ENCODE results near the gene GALNT2. TPM values are rescaled to one million over a fixed set of nuclear protein-coding genes. Genes with fewer than 3 reads are reported as not detected.

The GALNT2 gene
- total and polyA plus RNA-seq, 2 of the 13 experiments (the other 11 are each of a cell fraction or from before 2014, with no cell fraction given) = 39.3 to 39.6 TPM

GRCh38 chr1:230112131-230112701 lies 45.2 kb downstream of the GALNT2 start:
- peaks cover 70% of the 10 kb centered on the region for H3K4me1 ChIP-seq (ENCODE audit: insufficient read depth, low read length)
- DNase-seq (ENCODE audit: low spot score) (no peak), ATAC-seq (no peak), FAIRE-seq (no peak)
- no peak for TF ChIP-seq JUNB (CRISPR knock-in tag; IDR thresholded peaks at IDR 0.05; ENCODE audit: borderline replicate concordance)
- TF ChIP-seq TCF7L2 (IDR thresholded peaks at IDR 0.05; ENCODE audit: low read depth, low read length) = no peak
- TF ChIP-seq ZNF234 (CRISPR knock-in tag; conservative IDR thresholded peaks at IDR 0.05) = no peak
- TF ChIP-seq SPEN (CRISPR knock-in tag; IDR thresholded peaks at IDR 0.05; ENCODE audit: low read depth) = no peak
- TF ChIP-seq ZFX (CRISPR knock-in tag; IDR thresholded peaks at IDR 0.05; ENCODE audit: low read depth) = no peak
- TF ChIP-seq KDM4B (CRISPR knock-in tag; IDR thresholded peaks at IDR 0.05) = no peak
- no peak for TF ChIP-seq ATAD3A (CRISPR knock-in tag; IDR thresholded peaks at IDR 0.05)
- TF ChIP-seq DRAP1 (CRISPR knock-in tag; IDR thresholded peaks at IDR 0.05) = no peak
- no peak for TF ChIP-seq ATF7 (IDR thresholded peaks at IDR 0.05)
- TF ChIP-seq ATF7 (CRISPR knock-in tag; IDR thresholded peaks at IDR 0.05) = no peak
- no peak for TF ChIP-seq AGO2 (optimal IDR thresholded peaks at IDR 0.05; ENCODE audit: low read depth, low read length)
- no peak for TF ChIP-seq U2AF1 (optimal IDR thresholded peaks at IDR 0.05; ENCODE audit: low read depth, low read length)
- H3K4me2 ChIP-seq (ENCODE audit: low read depth, low read length) = no peak overlapping the region
- H3K9ac ChIP-seq (ENCODE audit: insufficient read depth, low read depth, low read length) = no peak overlapping the region
- no TSS peak for BruUV-seq (replicated peaks)
- ChIA-PET CTCF (ENCODE audit: low intra/inter-chr PET ratio, low total read pairs) (no interaction called here), POLR2A (interaction anchor here (1.3 kb wide), 1 partner anchor 47 kb away, joined by 3 read pairs; no protein-coding TSS in a partner anchor)
- peaks cover 0 to 3% of the 10 kb centered on the region in 2 experiments; a peak in 3 of 5 replicates for H3K36me3 ChIP-seq (replicated peaks in 1 of 2; ENCODE audit: control insufficient read depth in 1 of 2, insufficient read depth in 2 of 2, low read length in 2 of 2)
- H3K4me3 ChIP-seq (replicated peaks in 1 of 3; ENCODE audit: insufficient read depth in 1 of 3, low read depth in 2 of 3, low read length in 3 of 3) = no peak overlapping the region
- intact Hi-C loops (cut with micrococcal nuclease; ENCODE audit: unreplicated experiment) (no loop called here), in situ Hi-C loops (cut with HindIII; ENCODE audit: extremely low pct_ligation_motif_present, low pct_unique_long_range_greater_than_20kb) (no loop called here)
- no peak overlapping the region for H3K27ac ChIP-seq (ENCODE audit: extremely low read length, insufficient read depth, low read length)
- WGBS (ENCODE audit: low lambda C conversion rate) = 88% methylated on average over 7 of the region's 7 CpGs
- H3K9me3 ChIP-seq (ENCODE audit: low read length) = no peaks in the 10 kb centered on the region
- H4K20me1 ChIP-seq (ENCODE audit: insufficient read depth, low read length) = no peaks in the 10 kb centered on the region
- peaks cover 62% of the 10 kb centered on the region for H3K79me2 ChIP-seq (ENCODE audit: insufficient read depth, low read length)
- no peaks in the 10 kb centered on the region for H3K27me3 ChIP-seq (ENCODE audit: control insufficient read depth in 1 of 2, insufficient read depth in 2 of 2, low read length in 2 of 2)
- H2AFZ ChIP-seq (ENCODE audit: low read length) = no peak overlapping the region

Data from HepG2 (cell line).